ENCODE measurements around the gene HOXA2. TPM values are rescaled to one million over a fixed set of nuclear protein-coding genes. Genes with fewer than 3 reads are reported as not detected.

The HOXA2 gene
- total RNA-seq, 1 experiment from 2014 or later, result not detected

DNA sequence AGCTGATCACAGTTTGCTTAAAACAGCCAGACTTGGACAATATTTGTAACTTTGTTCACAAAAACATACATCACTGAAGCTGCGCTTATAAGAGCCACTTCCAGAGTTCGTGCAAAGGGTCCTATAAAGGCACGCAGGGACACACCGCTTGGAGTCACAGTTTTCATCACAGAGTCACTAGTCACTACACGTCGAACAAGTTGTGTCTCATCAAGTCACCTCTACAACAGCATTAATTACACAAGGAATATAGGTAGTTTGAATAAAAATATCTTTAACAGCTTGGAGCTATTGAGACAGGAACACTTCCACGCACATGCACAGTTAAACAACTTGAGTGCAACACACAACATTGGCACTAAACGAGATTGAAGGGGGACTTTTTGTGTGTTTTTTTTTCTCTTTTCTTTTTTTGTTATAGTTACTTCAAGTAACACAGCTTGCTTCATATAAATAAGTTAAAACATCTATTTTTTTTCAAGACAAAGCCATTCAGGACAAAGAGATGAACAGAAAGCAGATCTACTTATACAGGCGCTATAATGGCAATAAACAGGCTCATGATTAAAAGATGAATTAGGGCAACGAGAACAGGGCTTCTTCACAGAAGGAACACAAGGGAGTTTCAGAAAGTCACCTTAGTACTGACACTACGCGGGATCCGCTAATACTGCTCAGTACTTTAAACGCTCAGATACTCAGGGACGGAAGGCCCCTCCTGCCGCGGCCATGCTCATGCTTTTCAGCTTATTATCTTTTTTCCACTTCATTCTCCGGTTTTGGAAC, 38.8 kb upstream of the HOXA2 start:
- DNase-seq (ENCODE audit: low spot score), result no peak

DNA sequence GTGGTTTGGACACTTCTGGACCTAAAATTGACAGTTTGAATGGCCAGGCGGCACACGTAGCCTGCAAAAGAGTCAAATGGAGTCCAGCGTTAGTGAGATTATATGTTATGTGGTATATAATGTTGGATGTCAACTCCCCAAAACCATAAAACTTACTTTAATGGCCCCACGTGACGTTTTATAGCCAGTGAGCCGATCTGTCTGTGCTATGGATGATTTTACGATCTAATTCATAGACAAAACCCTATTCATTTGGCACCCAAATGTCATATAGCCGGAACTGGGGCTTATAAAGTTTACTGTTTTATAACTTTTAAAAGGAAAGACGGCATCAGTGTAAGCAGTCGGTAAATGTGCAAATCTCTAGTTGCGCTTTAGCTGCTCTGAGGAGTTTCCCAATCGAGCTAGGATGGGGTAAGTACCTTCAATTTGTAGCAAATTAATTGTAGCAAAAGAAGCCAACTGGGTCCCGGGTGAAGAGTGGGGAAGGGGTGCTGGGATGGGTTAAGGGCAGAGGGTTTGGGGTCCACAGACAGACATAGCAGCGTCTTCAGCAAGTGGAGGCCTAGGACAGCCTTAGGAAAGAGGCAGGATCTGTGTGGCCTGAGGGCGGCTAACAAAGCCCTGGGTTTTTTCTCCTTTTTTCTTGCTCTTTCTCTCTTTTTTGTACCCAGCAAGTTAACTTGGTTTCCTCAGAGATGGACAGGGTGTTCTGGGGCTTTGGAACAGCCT, 37.8 kb upstream of the HOXA2 start:
- no peak for DNase-seq (ENCODE audit: low spot score)

DNA sequence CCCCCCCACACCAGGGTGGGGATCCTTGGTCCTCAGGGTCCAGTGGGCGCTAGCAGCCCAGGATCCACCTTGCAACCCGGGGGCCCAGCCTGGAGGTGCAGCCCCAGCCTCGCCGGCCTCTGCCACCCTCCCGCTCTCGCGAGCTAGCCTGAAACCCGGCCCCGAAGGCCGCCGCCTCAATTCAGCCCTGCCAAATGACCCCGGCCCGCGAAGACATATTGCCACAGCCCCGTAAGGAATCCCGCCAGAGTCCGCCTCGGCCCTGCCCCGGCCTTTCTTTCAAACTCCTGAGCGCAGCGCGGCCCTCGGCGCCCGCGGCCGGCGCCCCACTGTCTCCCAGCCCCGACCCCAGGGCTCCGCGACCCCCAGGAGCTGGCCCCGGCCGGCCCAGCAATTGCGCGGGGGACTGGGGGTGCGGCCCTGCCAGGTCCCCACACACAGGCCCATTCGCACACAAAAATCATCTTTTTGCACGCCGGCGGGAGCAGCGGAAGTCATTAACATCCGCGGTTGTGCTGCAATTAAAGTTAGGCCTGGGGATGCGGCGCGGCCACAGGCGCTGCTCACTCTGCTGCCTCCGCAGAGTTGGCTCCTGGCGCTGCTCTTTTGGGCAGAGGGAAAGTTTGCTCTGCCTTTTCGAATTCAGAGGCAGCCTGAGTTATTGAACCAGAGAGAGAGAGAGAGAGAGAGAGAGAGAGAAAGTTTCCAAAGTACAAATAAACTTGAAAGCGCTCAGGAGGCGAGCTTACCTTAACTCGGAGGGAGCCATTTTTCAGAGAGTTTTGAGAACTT, 37.0 kb upstream of the HOXA2 start:
- DNase-seq (ENCODE audit: low spot score), result no peak

DNA sequence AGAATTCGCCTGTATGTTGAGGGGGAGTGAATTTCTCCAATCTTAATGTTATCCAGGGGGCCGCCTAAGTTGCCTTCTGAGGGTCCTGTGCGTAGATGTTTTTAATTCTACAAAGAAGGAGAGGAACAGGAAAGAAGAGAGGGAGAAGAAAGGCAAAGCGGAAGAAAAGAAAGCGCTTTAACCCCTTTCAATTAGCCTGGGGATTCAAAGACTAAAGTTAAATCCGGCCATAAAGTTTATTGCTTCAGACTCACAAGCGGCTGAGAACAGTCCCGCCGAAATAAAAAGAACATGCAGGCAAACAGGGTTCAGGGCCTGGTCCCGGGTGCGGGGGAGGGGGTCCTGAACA, 36.5 kb upstream of the HOXA2 start:
- no peak for DNase-seq (ENCODE audit: low spot score)

DNA sequence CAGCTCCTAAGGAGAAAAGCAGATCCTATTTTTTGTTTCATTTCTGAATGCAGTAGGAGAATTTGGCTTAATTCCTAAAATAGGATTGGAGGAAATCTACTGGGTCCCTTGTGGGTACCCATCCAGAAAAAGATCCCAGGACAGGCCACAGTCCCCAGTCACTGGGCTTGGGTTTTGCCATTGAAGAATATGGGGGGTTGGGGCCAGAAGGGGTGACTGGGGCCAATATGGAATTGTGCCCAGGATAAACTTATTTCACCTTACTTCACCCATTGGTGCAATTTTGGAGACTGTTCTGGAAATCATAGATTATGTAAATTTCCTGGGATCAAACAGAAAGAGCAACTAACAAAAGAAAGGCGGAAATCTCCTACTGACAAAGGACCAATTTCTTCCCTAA, 36.0 kb upstream of the HOXA2 start:
- DNase-seq (ENCODE audit: low spot score), result no peak

DNA sequence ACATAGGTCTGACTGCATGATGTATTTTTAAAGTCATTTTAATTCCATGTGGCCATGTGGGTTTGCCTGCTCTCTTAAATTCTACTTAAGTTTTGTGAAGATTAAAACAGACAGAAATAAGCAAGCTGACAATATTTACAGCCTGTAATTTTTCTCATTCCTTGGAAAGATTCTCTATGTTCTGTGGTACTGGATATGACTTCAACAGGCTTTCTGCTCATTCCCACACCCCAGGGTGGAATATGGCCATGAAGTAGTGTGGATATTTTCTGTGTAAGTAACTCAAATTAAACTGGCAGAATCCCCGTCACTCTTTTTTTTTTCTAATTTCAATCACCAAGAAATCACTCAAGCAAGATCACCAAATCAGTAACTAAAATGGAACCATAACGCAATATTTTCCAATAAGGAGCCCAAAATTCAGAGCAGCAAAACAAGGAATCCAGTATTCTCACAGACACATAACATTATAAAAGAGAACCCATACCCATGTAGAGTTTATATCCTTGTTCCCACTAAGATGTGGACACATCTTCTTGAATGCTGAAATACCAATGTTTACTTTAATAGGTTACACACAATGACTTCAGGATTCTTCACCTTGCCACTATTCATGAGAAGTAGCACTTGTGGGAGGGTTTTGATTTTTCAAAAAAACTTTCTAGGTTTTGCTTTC, 35.3 kb upstream of the HOXA2 start:
- no peak for DNase-seq (ENCODE audit: low spot score)

DNA sequence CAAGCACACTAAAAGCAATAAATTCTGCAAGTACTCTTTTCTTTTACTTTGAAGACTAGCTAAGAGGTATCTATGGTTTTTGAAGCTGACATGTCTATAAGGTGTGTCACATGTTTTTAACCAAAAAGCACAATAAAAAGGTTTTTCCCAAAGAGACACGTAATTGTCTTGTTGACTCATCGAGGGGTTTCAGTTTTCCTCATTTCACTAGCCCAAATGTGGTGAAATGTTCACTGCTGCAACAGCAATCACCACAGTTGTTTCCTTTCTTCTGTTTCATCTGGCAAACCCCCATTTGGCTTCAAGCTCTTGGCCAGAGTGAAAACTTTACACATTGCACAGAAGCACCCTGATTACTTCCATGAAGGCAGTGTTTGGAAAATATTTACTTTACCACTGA, 31.9 kb upstream of the HOXA2 start:
- DNase-seq (ENCODE audit: low spot score), result peak; percentile 69

DNA sequence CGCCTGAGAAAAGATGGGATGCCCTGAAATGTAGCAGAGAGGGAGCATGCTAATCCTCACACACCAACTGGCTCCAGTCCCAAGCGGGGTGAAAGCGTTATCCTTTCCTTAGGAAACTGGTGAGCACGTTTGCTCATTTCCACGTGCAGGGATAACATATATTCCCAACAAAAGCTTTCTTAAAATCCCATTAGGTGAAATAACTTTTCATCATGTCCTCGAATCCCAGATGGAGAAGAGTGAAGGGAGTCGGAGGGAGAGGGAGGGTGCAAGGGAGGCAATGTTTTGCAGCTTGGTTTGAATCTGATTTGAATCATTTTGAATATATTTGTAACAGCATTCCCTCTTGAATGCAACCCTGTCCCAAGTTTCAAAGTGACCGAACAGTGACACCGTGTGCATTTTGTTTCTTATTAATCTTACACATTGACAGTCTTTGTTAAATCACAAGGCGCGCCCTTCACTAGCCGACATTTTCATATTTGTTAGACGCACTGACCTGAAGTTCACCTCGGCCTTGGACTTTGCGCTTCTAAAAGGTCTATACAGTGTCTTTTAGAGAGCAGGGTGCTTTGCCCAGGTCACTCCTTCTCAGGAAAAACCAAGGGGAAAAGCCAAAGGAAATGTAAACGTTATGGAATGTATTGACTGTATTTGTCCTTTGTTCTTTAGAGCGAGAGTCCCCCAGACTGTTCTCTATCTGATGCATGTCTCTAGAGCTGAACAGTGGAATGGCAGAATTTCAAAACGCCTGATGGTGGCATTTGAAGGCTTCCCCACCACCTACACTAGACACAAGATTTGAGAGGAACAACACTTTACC, 31.1 kb upstream of the HOXA2 start:
- DNase-seq (ENCODE audit: low spot score), result no peak

DNA sequence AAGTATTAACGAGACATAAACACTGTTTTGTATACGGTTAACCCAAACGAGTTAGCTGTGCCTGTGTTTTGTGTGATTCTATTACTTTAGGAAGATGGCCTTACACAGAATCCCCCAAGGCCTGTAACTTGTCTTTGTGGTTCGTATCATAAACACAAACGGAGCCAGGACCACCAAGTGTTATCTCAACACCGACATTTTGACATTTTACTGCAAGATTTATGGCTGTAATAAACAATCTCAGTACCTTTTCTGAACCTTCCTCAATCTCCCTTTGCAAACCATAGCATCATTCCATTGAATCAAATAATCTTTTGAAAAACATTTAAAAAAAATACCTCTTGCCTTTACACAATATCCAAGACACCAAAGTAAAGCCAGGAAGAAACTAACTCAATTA, 30.5 kb upstream of the HOXA2 start:
- DNase-seq (ENCODE audit: low spot score), result no peak

DNA sequence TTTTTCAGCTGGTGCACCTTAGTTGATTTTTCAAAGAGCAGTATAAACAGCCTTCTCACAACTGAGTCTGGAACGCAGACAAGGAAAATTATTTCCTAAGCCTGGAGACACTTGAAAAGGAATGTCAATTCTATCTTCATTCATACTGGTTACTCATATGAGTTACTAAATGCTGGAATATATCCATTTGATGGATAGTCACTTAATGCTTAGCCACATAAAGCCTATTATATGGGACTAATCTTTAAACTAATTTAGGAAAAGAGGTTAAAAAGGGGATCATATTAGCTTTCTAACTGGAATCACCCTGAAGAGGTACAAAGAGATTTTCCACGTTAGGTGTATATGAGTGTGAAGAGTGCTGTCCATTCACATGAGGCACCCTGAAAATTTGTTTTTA, 29.7 kb upstream of the HOXA2 start:
- DNase-seq (ENCODE audit: low spot score), result no peak

DNA sequence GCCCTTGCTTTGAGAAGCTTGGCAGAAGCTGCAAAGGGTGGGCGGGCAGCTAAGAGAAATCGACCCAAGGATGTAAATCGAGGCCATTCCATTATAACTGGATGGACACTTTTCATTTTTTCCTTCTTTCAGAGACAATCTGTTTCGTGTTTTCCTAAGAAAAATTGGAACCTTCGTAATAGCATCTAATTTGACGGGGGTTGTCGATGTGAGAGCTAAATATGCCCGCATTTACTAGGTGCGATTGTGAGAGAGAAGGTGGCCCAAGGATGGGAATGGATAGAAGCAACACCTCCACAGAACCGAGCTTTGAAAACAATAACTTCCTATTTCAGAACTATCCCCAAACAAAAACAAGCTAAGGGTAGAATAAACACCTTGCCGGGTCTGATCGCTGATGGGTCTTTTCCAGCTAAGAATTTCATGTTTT, 28.9 kb upstream of the HOXA2 start:
- no peak for DNase-seq (ENCODE audit: low spot score)

DNA sequence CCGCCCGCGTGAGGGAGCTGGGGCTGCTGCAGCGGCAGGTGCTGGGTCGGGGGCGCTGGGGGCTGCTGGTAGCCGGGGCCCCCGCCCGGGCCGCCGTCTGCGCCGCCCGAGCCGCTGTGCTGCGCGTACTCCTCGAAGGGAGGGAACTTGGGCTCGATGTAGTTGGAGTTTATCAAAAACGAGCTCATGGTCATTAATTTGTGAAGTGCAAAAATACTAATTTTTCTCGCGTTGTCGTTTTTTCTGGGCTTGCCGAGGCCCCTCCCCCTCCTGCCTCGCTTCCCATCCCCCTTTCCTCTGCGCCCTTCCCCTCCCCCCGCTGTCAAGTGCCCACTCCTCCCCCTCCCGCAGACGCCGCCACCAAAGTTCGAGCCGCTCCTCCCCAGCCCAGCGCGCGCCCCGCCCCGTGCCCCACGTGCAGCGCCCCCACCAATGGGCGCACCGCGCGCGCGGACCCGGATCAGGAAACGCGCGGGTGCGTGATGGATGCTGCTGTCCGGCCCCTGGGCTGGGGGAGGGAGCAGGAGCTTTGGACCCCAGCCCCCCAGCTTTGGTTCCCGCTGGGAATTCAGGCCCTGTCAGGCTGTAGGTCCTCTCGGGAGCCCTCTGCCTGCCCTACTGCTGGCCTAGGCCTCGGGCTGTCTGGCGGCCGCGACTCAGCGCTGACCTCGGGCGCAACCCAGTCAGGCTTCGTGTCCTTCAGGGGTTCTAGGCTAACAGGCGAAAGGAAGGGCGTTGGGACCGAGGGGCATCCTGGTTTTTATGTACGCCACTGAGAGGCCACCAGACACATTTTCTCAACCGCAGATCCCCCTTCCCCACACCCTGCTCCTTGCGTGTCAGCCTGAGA, 28.3 kb upstream of the HOXA2 start, which contains the start of gene HOXA4:
TSS of gene HOXA4 (minus strand) at position 218 of the 850 bp plus-strand sequence. CDS start at position 194, 24 bp downstream.
- DNase-seq (ENCODE audit: low spot score), result peak; percentile 82

DNA sequence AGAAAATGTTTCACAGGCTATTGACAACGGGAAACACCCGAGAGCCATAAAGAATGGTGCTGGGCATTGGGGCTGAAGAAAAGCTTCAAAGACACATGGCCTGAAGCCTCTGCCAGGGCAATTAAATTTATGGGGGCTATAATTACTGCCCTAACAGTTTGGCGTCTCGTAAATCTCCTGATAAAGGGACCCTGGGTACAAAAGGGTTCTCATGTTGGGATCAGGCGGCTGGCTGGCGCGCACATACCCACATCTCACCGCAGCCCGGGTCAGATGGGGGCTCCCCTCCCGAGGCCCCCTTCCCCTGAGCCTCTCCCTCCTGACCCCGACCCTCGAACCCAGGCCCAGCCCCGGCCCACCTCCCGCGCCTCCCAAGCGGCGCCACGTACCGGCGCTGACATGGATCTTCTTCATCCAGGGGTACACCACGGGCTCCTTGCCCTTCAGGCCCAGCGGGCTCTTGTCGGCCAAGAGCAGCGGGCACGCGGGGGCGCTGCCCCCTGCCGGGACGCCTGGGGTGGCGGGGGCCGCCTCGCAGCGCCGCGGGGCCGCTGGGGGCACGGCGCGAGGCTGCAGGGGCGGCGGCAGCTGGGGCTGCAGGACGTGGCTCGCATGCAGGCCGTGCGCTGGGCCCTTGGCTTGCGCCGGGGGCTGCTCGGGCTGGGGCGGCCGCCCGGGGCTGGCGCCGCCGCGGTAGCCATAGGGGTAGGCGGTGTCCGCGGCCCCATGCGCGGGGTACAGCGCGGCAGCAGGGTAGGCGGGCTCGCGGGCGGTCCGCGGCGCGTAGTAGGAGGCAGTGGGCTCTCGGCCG, 27.5 kb upstream of the HOXA2 start:
- no peak for DNase-seq (ENCODE audit: low spot score)

DNA sequence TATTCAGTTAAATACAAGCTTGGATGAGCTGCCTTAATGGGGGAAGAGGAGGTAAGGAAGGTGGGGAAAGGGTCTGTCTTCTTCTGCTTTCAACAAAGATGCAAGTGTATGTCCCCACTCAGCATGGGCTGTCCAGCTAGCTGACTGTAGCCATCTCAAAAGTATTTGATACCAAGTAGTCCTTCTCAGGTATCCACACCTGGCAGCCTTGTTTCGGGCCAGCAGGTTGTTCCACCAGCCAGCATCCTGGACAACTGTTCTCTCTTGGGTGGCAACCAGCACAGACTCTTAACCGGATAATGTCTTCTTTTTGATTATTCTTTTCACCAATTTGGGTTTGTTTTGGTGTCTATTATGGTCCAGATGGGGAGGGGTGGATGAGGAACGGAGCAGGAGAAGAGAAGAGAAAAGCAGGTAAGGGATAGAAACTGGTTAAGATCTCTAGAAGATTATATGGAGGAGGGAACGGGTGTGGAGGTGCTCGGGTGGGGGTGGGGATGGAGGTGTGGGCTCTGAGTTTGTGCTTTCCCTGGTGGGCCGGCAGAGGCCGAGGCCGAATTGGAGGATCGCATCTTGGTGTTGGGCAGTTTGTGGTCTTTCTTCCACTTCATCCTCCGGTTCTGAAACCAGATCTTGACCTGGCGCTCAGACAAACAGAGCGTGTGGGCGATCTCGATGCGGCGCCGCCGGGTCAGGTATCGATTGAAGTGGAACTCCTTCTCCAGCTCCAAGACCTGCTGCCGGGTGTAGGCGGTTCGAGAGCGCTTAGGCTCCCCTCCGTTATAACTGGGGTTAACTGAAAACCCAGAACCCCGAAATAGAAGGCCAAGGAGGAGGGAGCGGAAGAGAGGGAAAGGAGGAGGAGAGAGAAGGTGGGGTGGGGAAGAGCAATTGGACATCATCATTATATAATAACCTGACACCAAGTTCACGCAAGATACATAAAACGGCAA, 26.6 kb upstream of the HOXA2 start:
- no peak for DNase-seq (ENCODE audit: low spot score)

DNA sequence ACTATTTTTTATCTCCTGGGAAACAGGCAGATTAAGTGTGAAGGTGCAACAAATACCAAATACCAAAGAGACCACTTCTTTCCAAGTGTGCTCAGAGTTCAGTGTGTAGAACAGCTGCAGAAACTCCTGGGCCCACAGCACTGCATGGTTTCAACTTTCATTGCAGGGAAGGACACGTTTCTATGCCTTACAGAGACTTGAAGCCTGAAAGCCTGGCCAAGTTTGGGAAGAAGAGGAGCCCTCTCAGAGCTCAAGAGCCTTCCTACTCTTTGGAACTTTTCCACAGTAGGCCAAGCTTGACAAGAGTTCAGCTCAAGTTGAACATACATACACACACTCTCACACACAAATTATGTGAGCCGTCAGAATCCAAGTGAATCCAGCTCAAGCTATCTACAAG, 25.6 kb upstream of the HOXA2 start:
- DNase-seq (ENCODE audit: low spot score), result no peak

DNA sequence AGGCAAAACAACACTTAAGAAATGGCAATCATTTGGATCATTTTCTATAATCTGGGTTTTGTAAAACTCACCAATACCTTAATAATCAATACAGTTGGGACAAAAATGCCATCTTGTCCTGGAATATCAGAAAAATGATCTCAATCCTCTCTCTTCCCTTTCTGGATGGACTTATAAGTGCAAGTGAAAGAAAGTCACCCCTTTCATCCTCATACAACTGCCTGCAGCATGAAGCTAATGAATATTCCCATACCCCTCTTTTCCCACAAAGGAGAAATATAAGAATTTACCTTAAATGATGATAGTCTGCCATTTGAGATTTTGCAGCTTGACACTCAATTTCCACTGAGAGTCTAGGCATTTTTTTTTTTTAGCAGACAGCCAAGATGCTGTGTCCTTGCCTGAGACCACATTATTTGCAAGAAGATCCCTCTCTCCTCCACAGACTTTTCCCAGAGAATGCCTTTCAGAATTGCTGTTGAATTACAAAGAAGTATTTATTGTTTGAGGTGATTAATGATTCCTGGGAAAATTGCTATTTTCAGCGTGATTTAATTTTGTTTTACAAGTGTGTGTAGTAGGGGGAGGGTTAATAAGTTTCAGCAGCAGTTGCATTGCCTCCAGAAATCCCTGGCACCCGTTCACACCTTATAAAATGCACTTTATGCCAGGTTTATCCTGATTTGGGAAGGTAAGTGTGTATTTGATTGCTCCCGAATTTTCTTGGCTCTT, 24.3 kb upstream of the HOXA2 start:
- no peak for DNase-seq (ENCODE audit: low spot score)

DNA sequence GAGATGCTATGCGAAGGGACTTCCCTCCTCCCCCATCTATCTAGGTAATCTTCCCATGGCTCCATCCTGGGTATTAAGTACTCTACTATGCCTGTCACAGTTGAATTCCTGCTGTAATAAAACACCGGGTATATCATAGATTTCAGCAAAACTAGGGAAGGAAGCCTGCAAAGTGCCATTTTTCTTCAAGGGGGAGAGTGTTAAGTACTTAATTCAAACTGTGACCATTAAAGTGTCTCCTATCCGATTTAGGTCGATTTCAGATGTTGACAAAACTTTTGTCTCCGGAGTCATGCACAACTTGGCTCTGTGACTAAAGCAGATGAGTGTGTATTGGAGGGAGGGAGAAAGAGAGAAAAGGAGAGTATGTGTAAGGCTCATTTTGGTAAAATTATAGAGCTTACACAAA, 23.5 kb upstream of the HOXA2 start:
- no peak for DNase-seq (ENCODE audit: low spot score)
